GM19099 (cell line): ENCODE results near the gene GPC5.

Source experiments
- POLR2A ChIP-seq: IDR thresholded peaks from 3 replicates; pipeline ENCODE4 v1.6.1; 2011; ENCODE audit warnings: low read depth; ENCODE audit not compliant: insufficient read length; ENCODE audit errors: extremely low read depth

Gene GPC5

GRCh38 chr13:92460479-92460878 lies 1062.1 kb downstream of the GPC5 start:
- TF ChIP-seq POLR2A, result no peak

GRCh38 chr13:92461402-92461801 lies 1063.0 kb downstream of the GPC5 start:
- no peak for TF ChIP-seq POLR2A

- TF ChIP-seq POLR2A, result no peak
Observed at GRCh38 chr13:92461831-92462230, 1063.4 kb downstream of the GPC5 start.

GRCh38 chr13:92463134-92463533 lies 1064.7 kb downstream of the GPC5 start:
- no peak for TF ChIP-seq POLR2A

GRCh38 chr13:92473765-92474475 lies 1075.5 kb downstream of the GPC5 start:
- TF ChIP-seq POLR2A, result no peak

GRCh38 chr13:92480387-92480786 lies 1082.0 kb downstream of the GPC5 start:
- TF ChIP-seq POLR2A, result no peak

GRCh38 chr13:92483894-92484293 lies 1085.5 kb downstream of the GPC5 start:
- no peak for TF ChIP-seq POLR2A

GRCh38 chr13:92487238-92487637 lies 1088.8 kb downstream of the GPC5 start:
- no peak for TF ChIP-seq POLR2A

- TF ChIP-seq POLR2A, result no peak
Observed at GRCh38 chr13:92488249-92488852, 1089.9 kb downstream of the GPC5 start.

GRCh38 chr13:92491839-92492238 lies 1093.4 kb downstream of the GPC5 start:
- no peak for TF ChIP-seq POLR2A

GRCh38 chr13:92494915-92495314 lies 1096.5 kb downstream of the GPC5 start:
- TF ChIP-seq POLR2A, result no peak

GRCh38 chr13:92500192-92500591 lies 1101.8 kb downstream of the GPC5 start:
- TF ChIP-seq POLR2A, result no peak

GRCh38 chr13:92510416-92510815 lies 1112.0 kb downstream of the GPC5 start:
- TF ChIP-seq POLR2A, result no peak

- TF ChIP-seq POLR2A, result no peak
Observed at GRCh38 chr13:92512852-92513251, 1114.4 kb downstream of the GPC5 start.

- TF ChIP-seq POLR2A, result no peak
Observed at GRCh38 chr13:92513672-92514071, 1115.3 kb downstream of the GPC5 start.

- TF ChIP-seq POLR2A, result no peak
Observed at GRCh38 chr13:92514420-92515125, 1116.2 kb downstream of the GPC5 start.
